ENCODE measurements around the gene SYT1. TPM values are rescaled to one million over a fixed set of nuclear protein-coding genes. Genes with fewer than 3 reads are reported as not detected.

Gene SYT1
- total RNA-seq, 1 donor from 2014 or later: 0.79 TPM

DNA sequence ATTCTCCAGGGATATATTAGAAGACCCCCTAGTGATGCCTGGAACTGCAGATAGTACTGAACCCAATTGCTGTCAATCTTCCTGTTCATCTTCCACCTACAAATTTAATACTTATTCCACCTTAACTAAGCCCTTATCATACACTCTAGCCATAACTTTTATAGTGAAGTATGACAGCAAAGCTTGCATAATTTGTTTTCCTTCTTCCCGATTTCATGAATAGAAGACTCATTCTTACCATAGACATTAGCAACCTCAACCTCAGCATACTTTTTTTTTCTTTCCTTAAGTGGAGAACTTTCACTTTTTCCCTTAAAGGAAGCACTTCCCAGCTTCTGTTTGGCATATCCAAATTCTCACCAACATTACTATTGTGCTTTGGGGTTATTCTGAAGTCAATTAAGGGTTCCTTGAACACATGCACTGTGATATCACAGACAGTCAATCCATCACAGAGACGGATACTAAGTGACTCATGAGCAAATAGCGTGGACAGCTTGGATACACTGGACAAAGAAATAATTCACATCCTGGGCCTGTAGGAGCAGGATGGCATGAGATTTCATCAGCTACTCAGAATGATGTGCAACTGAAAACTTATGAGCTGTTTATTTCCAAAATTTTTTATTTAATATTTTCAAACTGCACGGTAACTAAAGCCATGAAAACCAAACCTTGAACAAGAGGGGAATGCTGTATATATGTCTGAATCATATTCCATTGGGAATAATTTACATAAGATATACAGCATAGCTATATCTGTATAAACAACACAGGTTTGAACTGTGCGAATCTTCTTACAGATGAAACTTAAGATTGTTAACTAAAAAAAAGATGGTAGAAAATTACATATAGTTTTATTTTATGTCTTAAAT is 63.9 kb downstream of the SYT1 start:
- peak; percentile 90 for DNase-seq (ENCODE audit: low read depth)
- no peak for FAIRE-seq
- TF ChIP-seq, protein P1, sequence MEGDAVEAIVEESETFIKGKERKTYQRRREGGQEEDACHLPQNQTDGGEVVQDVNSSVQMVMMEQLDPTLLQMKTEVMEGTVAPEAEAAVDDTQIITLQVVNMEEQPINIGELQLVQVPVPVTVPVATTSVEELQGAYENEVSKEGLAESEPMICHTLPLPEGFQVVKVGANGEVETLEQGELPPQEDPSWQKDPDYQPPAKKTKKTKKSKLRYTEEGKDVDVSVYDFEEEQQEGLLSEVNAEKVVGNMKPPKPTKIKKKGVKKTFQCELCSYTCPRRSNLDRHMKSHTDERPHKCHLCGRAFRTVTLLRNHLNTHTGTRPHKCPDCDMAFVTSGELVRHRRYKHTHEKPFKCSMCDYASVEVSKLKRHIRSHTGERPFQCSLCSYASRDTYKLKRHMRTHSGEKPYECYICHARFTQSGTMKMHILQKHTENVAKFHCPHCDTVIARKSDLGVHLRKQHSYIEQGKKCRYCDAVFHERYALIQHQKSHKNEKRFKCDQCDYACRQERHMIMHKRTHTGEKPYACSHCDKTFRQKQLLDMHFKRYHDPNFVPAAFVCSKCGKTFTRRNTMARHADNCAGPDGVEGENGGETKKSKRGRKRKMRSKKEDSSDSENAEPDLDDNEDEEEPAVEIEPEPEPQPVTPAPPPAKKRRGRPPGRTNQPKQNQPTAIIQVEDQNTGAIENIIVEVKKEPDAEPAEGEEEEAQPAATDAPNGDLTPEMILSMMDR (IDR thresholded peaks at IDR 0.05; ENCODE audit: insufficient read depth, low read length, severe bottlenecking): no peak
- Histone ChIP-seq H3K4me3 (ENCODE audit: low read depth, low read length) (no peak overlapping the region), H3K27me3 (ENCODE audit: control insufficient read depth, insufficient read depth, low read length) (no peaks in the 10 kb centered on the region), H3K36me3 (ENCODE audit: control insufficient read depth, insufficient read depth, low read length) (no peaks in the 10 kb centered on the region)

DNA sequence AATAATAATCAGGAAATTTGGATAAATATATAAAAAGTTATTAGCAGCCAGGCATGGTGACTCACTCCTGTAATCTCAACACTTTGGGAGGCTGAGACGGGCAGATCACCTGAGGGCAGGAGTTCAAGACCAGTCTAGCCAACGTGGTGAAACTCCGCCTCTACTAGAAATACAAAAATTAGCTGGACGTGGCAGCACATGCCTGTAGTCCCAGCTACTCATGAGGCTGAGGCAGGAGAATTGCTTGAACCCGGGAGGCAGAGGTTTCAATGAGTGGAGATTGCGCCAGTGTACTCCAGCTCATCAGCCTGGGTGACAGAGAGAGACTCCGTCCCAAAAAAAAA is 64.5 kb downstream of the SYT1 start:
- no peaks in the 10 kb centered on the region for H3K36me3 ChIP-seq (ENCODE audit: control insufficient read depth, insufficient read depth, low read length)
- H3K4me3 ChIP-seq (ENCODE audit: low read depth, low read length): no peak overlapping the region
- DNase-seq (ENCODE audit: low read depth) (peak; percentile 69), FAIRE-seq (no peak)
- no peaks in the 10 kb centered on the region for H3K27me3 ChIP-seq (ENCODE audit: control insufficient read depth, insufficient read depth, low read length)
- TF ChIP-seq, protein P1 (IDR thresholded peaks at IDR 0.05; ENCODE audit: insufficient read depth, low read length, severe bottlenecking): no peak

DNA sequence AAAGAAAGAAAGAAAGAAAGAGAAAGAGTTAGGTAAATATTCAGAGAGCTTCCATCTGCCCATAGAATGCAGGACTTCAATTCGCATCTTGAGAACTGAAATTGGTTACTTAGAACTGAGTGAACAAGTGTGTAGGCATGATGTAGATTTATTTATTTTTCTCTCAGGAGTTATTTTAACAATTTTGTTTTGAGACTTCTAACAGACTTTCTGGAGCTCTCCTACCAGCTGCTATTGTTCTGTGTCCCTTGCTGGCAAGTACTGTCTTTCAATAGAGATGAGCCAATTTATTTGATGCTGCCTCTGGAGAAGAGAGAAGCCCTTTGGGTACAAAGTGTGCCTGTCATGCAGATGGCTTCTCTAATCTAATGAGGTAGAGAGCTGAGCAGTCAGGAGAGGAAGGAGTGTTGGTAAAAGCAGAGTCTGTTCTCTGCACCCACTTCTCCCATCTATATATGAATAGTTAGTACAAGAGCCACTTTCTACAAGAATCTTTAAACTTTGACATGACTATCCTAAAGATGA is 67.0 kb downstream of the SYT1 start:
- Histone ChIP-seq H3K4me3 (ENCODE audit: low read depth, low read length) (no peak overlapping the region), H3K27me3 (ENCODE audit: control insufficient read depth, insufficient read depth, low read length) (no peaks in the 10 kb centered on the region), H3K36me3 (ENCODE audit: control insufficient read depth, insufficient read depth, low read length) (no peaks in the 10 kb centered on the region)
- DNase-seq (ENCODE audit: low read depth) (no peak), FAIRE-seq (no peak)
- TF ChIP-seq, protein P1 (IDR thresholded peaks at IDR 0.05; ENCODE audit: insufficient read depth, low read length, severe bottlenecking): no peak

DNA sequence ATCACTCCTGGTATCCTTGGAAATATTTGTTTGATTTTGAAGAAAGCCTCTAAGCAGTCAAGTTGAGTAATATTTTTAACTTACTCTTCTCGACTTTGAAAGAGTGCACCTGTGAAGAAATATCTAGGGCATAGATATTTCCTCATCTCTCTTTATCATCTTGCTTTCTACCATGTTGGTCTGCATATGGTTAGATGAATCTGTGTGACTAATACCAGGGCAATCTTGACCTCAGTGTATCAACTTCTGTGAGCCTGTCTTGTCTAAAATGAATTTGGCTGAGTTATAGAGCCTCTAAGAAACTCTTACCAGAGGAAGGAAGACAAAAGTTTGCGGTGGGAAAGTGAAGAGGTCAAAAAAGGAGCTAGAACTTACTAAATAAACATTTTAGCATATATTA is 68.4 kb downstream of the SYT1 start:
- no peak for FAIRE-seq
- H3K36me3 ChIP-seq (ENCODE audit: control insufficient read depth, insufficient read depth, low read length): no peaks in the 10 kb centered on the region
- TF ChIP-seq, protein P1 (IDR thresholded peaks at IDR 0.05; ENCODE audit: insufficient read depth, low read length, severe bottlenecking): no peak
- H3K4me3 ChIP-seq (ENCODE audit: low read depth, low read length): no peak overlapping the region
- H3K27me3 ChIP-seq (ENCODE audit: control insufficient read depth, insufficient read depth, low read length): no peaks in the 10 kb centered on the region
- peak; percentile 21 for DNase-seq (ENCODE audit: low read depth)

DNA sequence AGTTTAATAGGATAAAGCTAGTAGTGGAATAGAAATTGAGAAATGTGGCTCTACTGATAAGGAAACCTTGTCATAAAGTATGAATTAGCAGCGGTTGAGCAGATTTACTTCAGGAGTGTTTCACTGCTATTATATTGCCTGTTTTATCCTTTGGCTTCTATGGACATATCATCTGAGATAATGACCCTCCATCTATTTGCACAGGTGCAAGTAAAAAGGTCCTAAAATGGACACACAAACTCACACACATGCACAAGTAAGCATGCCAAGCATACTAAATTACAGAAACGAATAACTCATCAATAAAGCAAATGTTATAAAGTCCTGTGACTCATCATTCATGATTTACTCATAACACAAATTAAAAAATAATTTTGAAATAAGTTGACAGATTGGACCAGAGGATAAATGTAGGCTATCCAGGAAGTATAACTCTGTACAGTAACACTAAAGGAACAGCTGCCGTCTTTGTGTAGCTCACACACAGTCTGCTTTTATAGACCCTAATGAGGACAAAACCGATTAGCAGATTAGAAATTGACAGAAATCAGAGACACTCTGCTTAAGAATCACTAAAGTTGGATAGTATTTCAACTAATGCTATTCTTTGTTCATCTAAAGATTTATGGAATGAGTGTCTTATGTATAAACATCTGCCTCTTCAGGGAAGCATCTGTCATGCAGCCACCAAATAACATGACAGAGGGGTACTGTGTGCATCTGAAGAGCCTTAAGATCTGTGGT is 73.9 kb downstream of the SYT1 start:
- no peak for DNase-seq (ENCODE audit: low read depth)
- no peak for FAIRE-seq
- H3K27me3 ChIP-seq (ENCODE audit: control insufficient read depth, insufficient read depth, low read length): no peaks in the 10 kb centered on the region

More for the DNA sequence above, 73.9 kb downstream of the SYT1 start:
- TF ChIP-seq, protein P1 (IDR thresholded peaks at IDR 0.05; ENCODE audit: insufficient read depth, low read length, severe bottlenecking): no peak
- Histone ChIP-seq H3K4me3 (ENCODE audit: low read depth, low read length) (no peak overlapping the region), H3K36me3 (ENCODE audit: control insufficient read depth, insufficient read depth, low read length) (no peaks in the 10 kb centered on the region)

Measured in bronchial epithelial cell (primary cell).